K562 (cell line): ENCODE measurements around the gene HES4. TPM values are rescaled to one million over a fixed set of nuclear protein-coding genes. Genes with fewer than 3 reads are reported as not detected.

Source experiments
- ATF1 ChIP-seq, 2 experiments: fragments of 450-650 bp in 1 of 2; IDR thresholded peaks; 2 replicates each; pipeline ENCODE4 v1.6.1; 2016; ENCODE audit warnings: missing compliant biosample characterization in 1 of 2, missing genetic modification characterization in 1 of 2
- CTCF ChIP-seq, 3 experiments: IDR thresholded peaks in 2 of 3; conservative IDR thresholded peaks in 1 of 3; 2 replicates each; pipeline ENCODE4 v1.5.1; 2011 to 2012; ENCODE audit warnings: low read length in 3 of 3, mild to moderate bottlenecking in 3 of 3, control low read depth in 2 of 3, improper control_type of control experiment in 1 of 3, inconsistent platforms in 1 of 3, low read depth in 1 of 3, mixed read lengths in 1 of 3, moderate library complexity in 1 of 3; ENCODE audit not compliant: insufficient read depth in 2 of 3
- CUX1 ChIP-seq: fragments of 200-800 bp; sonication (Bioruptor generic); IDR thresholded peaks from 2 replicates; pipeline ENCODE4 v1.6.1; 2016; ENCODE audit warnings: missing genetic modification characterization, missing compliant biosample characterization
- ETV6 ChIP-seq, 3 experiments: fragments of 150-350 bp in 1 of 3; sonication (generic) in 1 of 3; formaldehyde crosslinking in 1 of 3; IDR thresholded peaks; 2 replicates each; pipeline versions ENCODE4 v1.6.1 to v1.8.0; 2014 to 2022; ENCODE audit warnings: borderline replicate concordance in 2 of 3, low read depth in 2 of 3, antibody characterized with exemption in 1 of 3, low read length in 1 of 3, mild to moderate bottlenecking in 1 of 3, missing genetic modification reagents in 1 of 3
- FOS ChIP-seq: IDR thresholded peaks from 3 replicates; pipeline ENCODE4 v1.6.1; 2011; ENCODE audit not compliant: insufficient read length; ENCODE audit errors: extremely low read depth
- GABPB1 ChIP-seq: sonication (generic); formaldehyde crosslinking; IDR thresholded peaks from 2 replicates; pipeline ENCODE4 v1.8.0; 2022; ENCODE audit warnings: mild to moderate bottlenecking, missing genetic modification reagents
- KLF6 ChIP-seq: fragments of 250-450 bp; sonication (Bioruptor Pico); IDR thresholded peaks from 2 replicates; pipeline ENCODE4 v1.4.0; 2020; ENCODE audit warnings: mild to moderate bottlenecking, moderate library complexity, borderline replicate concordance
- MAZ ChIP-seq, 2 experiments: fragments of 450-650 bp in 1 of 2; sonication (generic) in 1 of 2; formaldehyde crosslinking; IDR thresholded peaks in 1 of 2; conservative IDR thresholded peaks in 1 of 2; 2 replicates each; pipeline versions ENCODE4 v1.4.0 to v1.5.0; 2020; ENCODE audit warnings: mild to moderate bottlenecking in 1 of 2, missing genetic modification reagents in 1 of 2
- SNIP1 ChIP-seq: fragments of 450-650 bp; IDR thresholded peaks from 2 replicates; pipeline ENCODE4 v1.7.1; 2017; ENCODE audit warnings: low read depth, mild to moderate bottlenecking
- TEAD2 ChIP-seq: fragments of 450-650 bp; IDR thresholded peaks from 2 replicates; pipeline ENCODE4 v1.6.1; 2016; ENCODE audit warnings: missing genetic modification characterization, control low read depth, missing compliant biosample characterization
- TFAP4 ChIP-seq: sonication (generic); formaldehyde crosslinking; IDR thresholded peaks from 2 replicates; pipeline ENCODE4 v1.8.0; 2022; ENCODE audit warnings: missing genetic modification reagents, mild to moderate bottlenecking, moderate library complexity, borderline replicate concordance
- TSHZ1 ChIP-seq: fragments of 250-450 bp; sonication (Bioruptor Pico); IDR thresholded peaks from 2 replicates; pipeline ENCODE4 v1.4.0; 2020; ENCODE audit warnings: mild to moderate bottlenecking, moderate library complexity
- ZNF23 ChIP-seq: fragments of 250-450 bp; sonication (Bioruptor Pico); IDR thresholded peaks from 2 replicates; pipeline ENCODE4 v1.4.0; 2020; ENCODE audit warnings: mild to moderate bottlenecking
- ZNF707 ChIP-seq: fragments of 250-450 bp; sonication (Bioruptor Pico); conservative IDR thresholded peaks from 2 replicates; pipeline ENCODE4 v1.8.0; 2022; ENCODE audit warnings: inconsistent platforms, mild to moderate bottlenecking, moderate library complexity
- polyA plus RNA-seq, 8 experiments: library from polyadenylated mRNA; depleted of rRNA in 4 of 8; stranded (reverse) in 5 of 8; unstranded in 3 of 8; fragments of >200 nt; fragmentation: Nextera tagmentation in 2 of 8; fragmentation: Illumina TruSeq in 1 of 8; extraction: Ambion mirVana in 2 of 8; extraction: Trizol in 1 of 8; gene quantifications; 2 replicates each; pipeline versions ENCODE4 v1.2.1 to v1.2.3, GENCODE V29; 2011 to 2014; ENCODE audit warnings: inconsistent platforms in 1 of 8, missing spikeins in 1 of 8
- total RNA-seq, 7 experiments: library from RNA; depleted of rRNA in 6 of 7; stranded (reverse); fragments of >200 nt in 6 of 7; fragmentation: Illumina TruSeq in 2 of 7; extraction: Trizol in 2 of 7; gene quantifications; 2 replicates each; pipeline versions ENCODE4 v1.2.1 to v1.2.3, GENCODE V29; 2011 to 2021; ENCODE audit warnings: low replicate concordance in 1 of 7

HES4 gene
- total and polyA plus RNA-seq, 9 of the 15 experiments (the other 6 are each of a cell fraction or from before 2014, with no cell fraction given): 0.21 to 43.7 (median 5.3) TPM; not detected in 2

DNA sequence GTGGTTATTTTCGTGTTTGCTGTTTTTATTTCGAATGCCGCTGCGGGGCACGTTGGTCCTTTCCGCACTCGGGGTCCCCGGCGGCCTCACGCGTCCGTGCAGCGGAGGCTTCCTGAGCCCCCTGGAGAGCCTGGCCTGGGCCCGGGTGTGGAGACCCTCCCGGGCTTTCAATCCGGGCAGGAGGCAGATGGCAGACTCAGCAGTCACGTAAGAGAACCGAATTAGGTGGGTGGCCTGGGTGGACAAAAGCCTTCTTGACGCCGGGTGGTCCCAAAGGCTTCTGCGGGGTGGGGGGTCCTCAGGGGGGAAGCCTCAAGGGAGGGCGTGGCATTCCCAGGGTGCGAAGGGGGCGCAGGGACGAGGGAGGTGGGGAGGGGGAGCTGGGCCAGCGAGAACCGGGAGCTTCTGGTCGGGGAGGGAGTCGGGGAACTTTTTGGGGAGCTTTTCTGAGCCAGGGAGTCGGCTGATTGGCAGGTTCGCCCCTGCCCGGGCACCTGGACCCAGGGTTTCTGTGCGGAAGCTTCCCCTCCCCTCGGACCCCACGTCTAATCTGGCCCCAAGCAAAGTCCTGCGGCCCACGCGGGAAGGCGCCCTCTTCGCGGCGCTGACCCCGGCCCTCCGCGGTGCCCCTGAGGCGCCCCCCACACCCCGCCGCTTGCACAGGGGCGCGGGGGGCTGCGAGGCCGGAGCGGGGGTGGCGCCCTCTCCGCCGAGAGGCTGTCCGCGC, 1.3 kb upstream of the HES4 start (continued):
- no peak for TF ChIP-seq MAZ (CRISPR knock-in tag; conservative IDR thresholded peaks at IDR 0.05 in 1 of 2, IDR thresholded peaks at IDR 0.05 in 1 of 2)
- TF ChIP-seq KLF6: no peak
- TF ChIP-seq ATF1 (CRISPR knock-in tag; IDR thresholded peaks at IDR 0.05): no peak
- TF ChIP-seq ATF1 (tag; IDR thresholded peaks at IDR 0.05): no peak
- TF ChIP-seq TSHZ1: no peak
- TF ChIP-seq FOS: no peak
- TF ChIP-seq GABPB1 (CRISPR knock-in tag): no peak
- TF ChIP-seq CUX1 (CRISPR knock-in tag): no peak
- TF ChIP-seq CTCF (IDR thresholded peaks at IDR 0.05 in 2 of 3, conservative IDR thresholded peaks at IDR 0.05 in 1 of 3; ENCODE audit: insufficient read depth in 2 of 3, low read depth in 1 of 3, low read length in 3 of 3): no peak
- TF ChIP-seq ZNF23 (CRISPR knock-in tag): no peak
- no peak for TF ChIP-seq SNIP1
- no peak for TF ChIP-seq ETV6 (IDR thresholded peaks at IDR 0.05; ENCODE audit: borderline replicate concordance in 1 of 2, low read depth in 2 of 2, low read length in 1 of 2)
- TF ChIP-seq ETV6 (CRISPR knock-in tag; IDR thresholded peaks at IDR 0.05; ENCODE audit: borderline replicate concordance): no peak; the same call in none of the 2 replicates
- TF ChIP-seq TEAD2 (tag): no peak
- TF ChIP-seq ZNF707 (CRISPR knock-in tag): no peak
- TF ChIP-seq TFAP4 (CRISPR knock-in tag): no peak; the same call in 1 of the 2 replicates
